ENCODE data around the gene MEGF11.

MEGF11 gene

DNA sequence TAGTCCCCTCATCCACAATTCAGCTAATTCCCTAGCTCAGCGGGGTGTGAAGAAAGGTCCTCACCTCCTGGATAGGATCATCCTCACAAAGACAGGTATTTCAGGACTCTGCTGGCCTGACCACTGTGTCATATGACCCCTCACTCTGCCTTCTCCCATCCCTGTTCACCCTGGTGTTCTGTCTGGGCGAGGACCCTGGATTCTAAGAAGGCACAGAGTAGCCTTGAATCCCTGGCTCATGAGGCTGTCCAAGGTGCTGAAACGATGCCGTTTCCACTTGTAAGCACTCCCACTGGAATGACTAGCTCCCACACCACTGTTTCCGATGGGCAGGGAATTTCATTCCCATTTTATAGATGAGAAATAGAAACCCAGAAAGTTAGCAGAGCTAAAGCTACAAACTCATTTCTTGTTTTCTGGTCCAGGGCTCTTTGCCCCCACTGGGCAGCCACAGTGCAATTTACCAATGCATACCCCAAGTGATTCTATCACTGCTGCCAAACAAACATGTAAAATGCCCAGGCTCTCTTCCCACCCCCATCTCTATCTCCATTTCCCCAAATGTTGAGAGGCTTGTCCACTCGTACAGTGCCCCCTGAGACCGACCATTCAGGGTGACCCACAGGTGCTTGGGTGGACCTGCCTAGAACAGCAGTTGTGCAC lies 301.0 kb downstream of the MEGF11 start:
- TF ChIP-seq, protein P1, sequence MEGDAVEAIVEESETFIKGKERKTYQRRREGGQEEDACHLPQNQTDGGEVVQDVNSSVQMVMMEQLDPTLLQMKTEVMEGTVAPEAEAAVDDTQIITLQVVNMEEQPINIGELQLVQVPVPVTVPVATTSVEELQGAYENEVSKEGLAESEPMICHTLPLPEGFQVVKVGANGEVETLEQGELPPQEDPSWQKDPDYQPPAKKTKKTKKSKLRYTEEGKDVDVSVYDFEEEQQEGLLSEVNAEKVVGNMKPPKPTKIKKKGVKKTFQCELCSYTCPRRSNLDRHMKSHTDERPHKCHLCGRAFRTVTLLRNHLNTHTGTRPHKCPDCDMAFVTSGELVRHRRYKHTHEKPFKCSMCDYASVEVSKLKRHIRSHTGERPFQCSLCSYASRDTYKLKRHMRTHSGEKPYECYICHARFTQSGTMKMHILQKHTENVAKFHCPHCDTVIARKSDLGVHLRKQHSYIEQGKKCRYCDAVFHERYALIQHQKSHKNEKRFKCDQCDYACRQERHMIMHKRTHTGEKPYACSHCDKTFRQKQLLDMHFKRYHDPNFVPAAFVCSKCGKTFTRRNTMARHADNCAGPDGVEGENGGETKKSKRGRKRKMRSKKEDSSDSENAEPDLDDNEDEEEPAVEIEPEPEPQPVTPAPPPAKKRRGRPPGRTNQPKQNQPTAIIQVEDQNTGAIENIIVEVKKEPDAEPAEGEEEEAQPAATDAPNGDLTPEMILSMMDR (IDR thresholded peaks at IDR 0.05) = no peak
- Histone ChIP-seq H3K4me3 (no peak overlapping the region), H3K9me3 (no peaks in the 10 kb centered on the region), H3K36me3 (no peaks in the 10 kb centered on the region), H3K4me1 (no peaks in the 10 kb centered on the region), H3K27me3 (peaks cover 0 to 15% of the 10 kb centered on the region in 2 donors), H3K27ac (no peak overlapping the region)
- no peak for DNase-seq
- intact Hi-C loops (cut with DNase I; ENCODE audit: low total_unique reads) = no loop called here

DNA sequence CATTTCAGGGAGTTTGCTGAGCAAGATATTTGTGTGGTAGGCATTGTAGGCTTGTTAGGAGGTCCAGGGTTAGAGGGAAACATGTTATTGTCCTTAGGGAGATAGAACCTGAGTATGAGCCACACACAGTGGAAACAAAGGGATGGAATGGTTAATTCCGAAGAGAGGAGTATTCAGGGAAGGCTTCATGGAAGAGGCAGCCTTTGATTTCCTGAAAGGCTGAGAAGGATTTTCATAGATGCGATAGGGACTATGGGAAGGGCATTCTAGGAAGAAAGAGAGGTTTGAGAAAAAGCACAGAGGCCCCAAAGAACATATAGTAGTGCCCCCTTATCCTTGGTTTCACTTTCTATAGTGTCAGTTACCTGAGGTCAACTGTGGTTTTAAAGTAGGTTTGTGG lies 302.5 kb downstream of the MEGF11 start:
- intact Hi-C loops (cut with DNase I; ENCODE audit: low total_unique reads) = no loop called here
- H3K36me3 ChIP-seq = no peaks in the 10 kb centered on the region

DNA sequence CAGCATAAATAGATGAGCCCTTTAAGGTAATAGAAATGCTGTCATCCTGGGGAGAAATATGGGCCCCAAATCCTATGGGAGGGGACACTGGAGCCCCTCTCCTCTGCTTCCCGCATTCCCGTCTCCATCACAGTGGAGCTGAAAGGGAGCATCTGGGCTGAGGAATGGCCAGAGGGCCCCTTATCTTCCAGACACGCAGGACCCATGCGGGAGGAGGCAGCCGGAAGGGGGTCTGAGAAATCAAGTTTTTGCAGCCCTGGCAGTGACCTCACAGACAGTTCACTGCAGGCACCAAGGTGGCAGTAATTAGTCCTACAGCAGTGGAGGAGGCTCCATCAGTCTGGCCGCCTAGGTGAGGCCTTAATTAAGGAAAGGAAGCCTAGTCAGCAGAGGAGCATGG lies 304.1 kb downstream of the MEGF11 start:
- H3K4me3 ChIP-seq = no peak overlapping the region
- no peaks in the 10 kb centered on the region for H3K9me3 ChIP-seq
- peaks cover 0 to 21% of the 10 kb centered on the region in 2 donors for H3K27me3 ChIP-seq
- H3K36me3 ChIP-seq = no peaks in the 10 kb centered on the region
- TF ChIP-seq, protein P1 (IDR thresholded peaks at IDR 0.05) = no peak
- H3K27ac ChIP-seq = no peak overlapping the region
- H3K4me1 ChIP-seq = no peaks in the 10 kb centered on the region
- DNase-seq = no peak
- intact Hi-C loops (cut with DNase I; ENCODE audit: low total_unique reads) = no loop called here

More for the DNA sequence above, 302.5 kb downstream of the MEGF11 start:
- TF ChIP-seq, protein P1 (IDR thresholded peaks at IDR 0.05) = no peak
- Histone ChIP-seq H3K9me3 (no peaks in the 10 kb centered on the region), H3K27ac (no peak overlapping the region), H3K27me3 (peaks cover 0 to 21% of the 10 kb centered on the region in 2 donors), H3K4me3 (no peak overlapping the region), H3K4me1 (no peaks in the 10 kb centered on the region)
- no peak for DNase-seq

DNA sequence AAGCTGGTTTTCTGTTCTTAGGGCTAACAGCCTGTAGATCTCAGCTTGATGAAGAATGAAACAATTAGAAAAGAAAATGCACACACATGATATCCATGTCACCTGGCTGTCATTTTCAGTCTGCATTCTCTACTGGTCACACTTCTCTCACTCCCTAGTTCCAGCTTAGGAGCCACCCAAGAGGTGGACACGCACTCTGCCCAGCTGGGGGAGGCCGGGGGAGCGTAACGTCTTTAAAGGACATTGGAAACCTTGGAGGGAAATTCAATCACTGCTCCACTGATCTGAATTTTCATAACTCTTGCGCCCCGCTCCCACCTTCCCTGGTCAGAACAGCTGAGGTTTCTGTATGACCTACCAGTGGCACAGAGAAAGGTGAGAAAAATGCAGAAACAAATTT lies 304.5 kb downstream of the MEGF11 start:
- H3K4me1 ChIP-seq = no peaks in the 10 kb centered on the region
- DNase-seq = no peak
- H3K27me3 ChIP-seq = peaks cover 0 to 23% of the 10 kb centered on the region in 2 donors
- TF ChIP-seq, protein P1 (IDR thresholded peaks at IDR 0.05) = no peak
- no peaks in the 10 kb centered on the region for H3K9me3 ChIP-seq
- H3K27ac ChIP-seq = no peak overlapping the region
- intact Hi-C loops (cut with DNase I; ENCODE audit: low total_unique reads) = no loop called here
- H3K36me3 ChIP-seq = no peaks in the 10 kb centered on the region
- no peak overlapping the region for H3K4me3 ChIP-seq

DNA sequence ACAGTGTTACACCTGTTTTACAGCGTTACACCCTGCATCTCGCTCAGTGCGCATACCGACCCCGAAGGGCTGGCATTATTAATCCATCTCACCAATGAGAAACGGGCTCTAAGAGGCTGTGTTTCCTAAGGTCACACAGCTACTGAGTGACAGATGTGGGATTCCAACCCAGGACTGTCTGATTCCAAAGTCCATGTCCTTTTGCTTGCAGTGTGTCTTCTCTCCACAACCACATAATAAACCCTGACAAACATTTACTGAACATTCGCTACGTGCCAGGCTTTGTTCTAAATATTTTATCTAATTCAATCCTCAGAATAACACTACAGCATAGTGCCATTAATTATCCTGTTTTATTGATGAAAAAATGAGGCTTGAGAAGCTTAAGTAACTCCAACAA lies 305.2 kb downstream of the MEGF11 start:
- Histone ChIP-seq H3K27ac (no peak overlapping the region), H3K4me1 (no peaks in the 10 kb centered on the region), H3K36me3 (no peaks in the 10 kb centered on the region), H3K4me3 (no peak overlapping the region), H3K9me3 (no peaks in the 10 kb centered on the region), H3K27me3 (peaks cover 0 to 17% of the 10 kb centered on the region in 2 donors)
- no peak for DNase-seq
- TF ChIP-seq, protein P1 (IDR thresholded peaks at IDR 0.05) = no peak
- intact Hi-C loops (cut with DNase I; ENCODE audit: low total_unique reads) = no loop called here

Measured in tibial artery (tissue), 4 donors.